Renal cortex interstitium (tissue), 11 donors: ENCODE data around the gene GLI3. TPM values are rescaled to one million over a fixed set of nuclear protein-coding genes. Genes with fewer than 3 reads are reported as not detected.

Experiments
- DNase-seq, 11 donors: peaks; one replicate each; pipeline ENCODE4 v3.0.0-alpha.2; 2013; ENCODE audit warnings: low read depth in 9 of 11, low spot score in 4 of 11; ENCODE audit errors: extremely low read depth in 1 of 11
- polyA plus RNA-seq, 3 donors: library from polyadenylated mRNA; unstranded; fragments of 120-200 nt; gene quantifications; one replicate each; pipeline ENCODE4 v1.2.1, GENCODE V29; 2013; ENCODE audit not compliant: insufficient read length in 3 of 3

The GLI3 gene
- polyA plus RNA-seq, 3 donors: 15.1 to 17.7 (median 16.2) TPM

DNA sequence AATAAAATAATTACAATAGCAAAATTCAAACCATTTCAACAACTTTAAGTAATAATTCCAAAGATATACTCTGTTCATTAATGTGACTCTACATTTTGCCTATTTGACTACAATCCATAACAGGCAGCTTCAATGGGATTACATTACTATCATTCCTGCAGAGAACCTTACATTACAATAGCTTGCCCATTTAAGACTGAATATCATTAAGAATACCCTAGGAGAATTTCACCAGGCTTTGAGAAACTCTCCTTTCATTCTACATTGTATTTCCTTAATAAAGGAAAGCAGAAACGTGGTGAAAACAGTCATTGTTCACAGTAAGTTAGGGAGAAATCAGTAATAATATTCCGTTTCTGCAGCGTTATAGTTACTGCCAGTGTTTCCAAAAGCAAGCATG lies 209.5 kb downstream of the GLI3 start:
- DNase-seq: no peak

GRCh38 chr7:42026622-42027197 lies 210.3 kb downstream of the GLI3 start:
- DNase-seq: no peak

DNA sequence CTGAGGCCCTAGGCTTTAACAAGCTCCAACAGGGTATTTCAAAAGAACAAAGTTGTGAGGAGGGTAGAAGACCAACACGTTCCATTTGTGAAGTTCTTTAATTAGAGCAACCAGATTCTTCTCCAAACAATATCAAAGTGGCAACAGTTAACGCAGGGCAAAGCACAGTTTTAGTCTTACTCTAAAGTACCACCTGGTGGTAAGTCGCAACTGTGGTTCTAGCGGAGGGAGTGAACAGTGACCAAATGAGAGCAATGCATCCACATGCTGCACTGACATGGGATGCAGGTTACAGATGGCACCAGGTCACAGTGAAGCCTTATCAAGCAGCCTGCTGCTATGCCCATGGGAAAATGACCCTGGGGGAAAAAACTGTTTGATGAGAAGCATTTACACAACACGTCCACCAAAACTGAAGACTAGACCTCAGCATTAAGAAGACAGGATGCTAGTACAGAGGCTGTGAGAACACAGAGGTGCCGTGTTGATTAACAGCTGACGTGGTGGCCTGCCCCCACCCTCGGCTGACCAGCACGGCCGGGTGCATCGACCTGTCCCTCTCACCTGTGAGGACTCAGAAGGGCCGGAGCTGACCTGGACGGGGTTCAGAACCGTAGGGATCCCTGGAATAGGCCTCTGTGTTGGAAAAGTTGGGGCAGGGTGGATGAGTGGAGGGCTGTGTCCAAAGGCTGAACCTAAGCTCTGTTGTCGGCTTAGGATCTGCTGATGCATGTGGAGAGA lies 211.2 kb downstream of the GLI3 start:
- DNase-seq: no peak

- DNase-seq: no peak
Observed at GRCh38 chr7:42024537-42024936, 212.5 kb downstream of the GLI3 start.

DNA sequence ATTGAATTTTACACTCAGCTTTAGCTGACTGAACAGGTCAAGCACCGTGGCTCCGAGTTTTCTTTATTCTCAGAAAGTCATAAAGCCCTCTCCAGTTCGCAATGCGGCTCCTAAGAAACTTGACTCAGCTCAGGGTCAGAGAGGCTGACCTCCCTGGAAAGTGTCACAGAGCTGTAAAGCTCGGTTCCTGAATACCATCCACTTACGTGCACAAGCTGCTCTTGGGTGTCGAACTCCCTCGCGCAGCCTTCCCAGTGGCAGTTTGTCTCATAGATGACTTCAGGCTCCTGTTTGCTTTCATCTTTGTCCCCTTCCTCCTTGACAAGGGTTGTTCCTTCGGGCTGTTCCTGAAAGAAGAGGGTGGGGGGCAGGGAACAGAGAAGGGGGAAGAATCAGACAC lies 213.7 kb downstream of the GLI3 start:
- peak in 4 of 11 donors; percentile 27 to 44 (median 36) for DNase-seq

GRCh38 chr7:42022791-42023190 lies 214.2 kb downstream of the GLI3 start:
- DNase-seq: no peak

- no peak for DNase-seq
Observed at GRCh38 chr7:42022056-42022455, 215.0 kb downstream of the GLI3 start.

GRCh38 chr7:42021631-42022030 lies 215.4 kb downstream of the GLI3 start:
- DNase-seq: no peak

DNA sequence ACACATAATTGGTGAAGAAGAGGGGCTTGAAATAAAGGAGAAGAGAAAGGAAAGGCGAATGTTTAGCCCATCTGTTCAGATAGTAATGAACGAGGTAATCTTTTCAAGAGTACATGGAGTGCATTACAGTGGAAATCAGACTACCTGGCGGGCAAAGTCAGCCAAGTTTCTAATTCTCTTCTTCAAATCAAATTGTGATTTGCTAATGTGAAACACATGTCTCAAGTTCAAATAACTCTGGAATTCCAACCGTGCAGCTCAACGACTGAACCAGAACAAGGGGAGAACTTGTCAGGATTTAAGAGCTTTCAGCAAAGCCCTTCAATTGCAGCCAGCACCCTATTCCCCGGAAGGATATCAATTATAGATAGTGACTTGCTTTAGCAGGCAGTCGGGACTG lies 216.9 kb downstream of the GLI3 start:
- DNase-seq: peak in 2 of 11 donors; percentile 35 to 43

DNA sequence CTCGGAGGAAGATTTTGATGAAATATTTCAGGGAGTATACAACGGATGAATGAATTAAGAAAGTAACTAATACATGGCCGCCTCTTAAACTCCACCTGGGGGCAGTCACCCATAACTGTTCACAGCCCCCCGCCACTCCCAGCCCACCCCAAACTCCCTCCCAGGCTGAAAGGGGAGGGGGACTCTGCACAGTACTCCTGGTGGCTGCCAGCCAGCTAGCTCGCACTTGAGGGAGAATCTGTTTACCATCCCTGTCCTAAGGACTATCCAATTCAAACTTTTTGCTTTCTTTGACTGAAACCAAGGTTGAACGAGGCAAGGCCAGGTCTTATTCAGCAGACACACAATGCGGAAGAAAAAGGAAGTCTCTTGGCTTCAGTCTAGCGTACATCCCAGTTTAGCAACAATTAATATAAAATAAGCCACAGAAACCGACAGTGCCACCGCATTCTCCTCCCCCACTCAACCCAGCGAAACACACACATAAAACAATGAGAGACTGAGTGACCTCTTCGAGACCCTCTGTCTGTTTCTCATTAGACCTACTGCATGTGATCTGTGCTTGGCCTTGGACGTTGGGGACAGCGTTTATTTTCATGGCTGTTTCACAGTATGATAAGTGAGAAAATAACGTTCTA lies 219.5 kb downstream of the GLI3 start:
- no peak for DNase-seq

DNA sequence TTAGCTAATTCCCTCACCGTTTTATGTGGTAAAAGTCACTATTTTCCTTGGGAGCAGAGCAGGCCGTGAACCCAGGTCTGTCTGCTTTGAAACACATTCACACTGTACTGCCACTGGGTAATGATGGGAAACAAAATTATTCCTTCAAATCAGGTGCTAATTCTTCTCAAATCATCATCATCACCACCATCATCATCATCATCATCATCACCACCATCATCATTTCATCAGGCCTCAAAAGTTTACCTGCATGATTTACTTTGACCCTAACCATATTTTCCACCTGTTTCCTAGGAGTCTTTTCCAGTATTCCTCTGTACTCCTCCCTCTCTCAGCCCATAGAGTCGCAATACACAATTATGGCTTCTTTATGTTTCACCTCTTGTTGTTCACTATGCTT lies 220.5 kb downstream of the GLI3 start:
- DNase-seq: no peak

GRCh38 chr7:42014625-42015618 lies 222.1 kb downstream of the GLI3 start:
- no peak for DNase-seq

- no peak for DNase-seq
Observed at GRCh38 chr7:42012786-42013360, 224.1 kb downstream of the GLI3 start.

GRCh38 chr7:42012313-42012712 lies 224.7 kb downstream of the GLI3 start:
- DNase-seq: no peak

DNA sequence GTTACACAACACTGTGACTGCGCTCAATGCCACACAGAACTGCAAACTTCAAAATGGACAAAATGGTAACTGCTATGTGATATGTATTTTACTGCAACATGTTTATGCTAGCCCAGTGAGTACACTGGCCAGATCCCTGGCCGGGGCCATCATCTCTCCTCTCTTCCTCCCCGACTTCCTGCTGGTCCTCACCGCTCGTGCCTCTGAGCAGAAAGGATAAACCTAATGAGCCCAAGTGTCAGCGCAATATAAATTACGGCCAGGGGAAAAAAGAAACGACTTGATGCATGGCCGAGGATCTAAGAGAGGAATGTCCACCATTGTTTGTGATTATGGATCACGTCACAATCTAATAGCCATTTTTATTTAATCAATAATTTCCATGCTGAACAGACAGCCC lies 225.2 kb downstream of the GLI3 start:
- DNase-seq: no peak

DNA sequence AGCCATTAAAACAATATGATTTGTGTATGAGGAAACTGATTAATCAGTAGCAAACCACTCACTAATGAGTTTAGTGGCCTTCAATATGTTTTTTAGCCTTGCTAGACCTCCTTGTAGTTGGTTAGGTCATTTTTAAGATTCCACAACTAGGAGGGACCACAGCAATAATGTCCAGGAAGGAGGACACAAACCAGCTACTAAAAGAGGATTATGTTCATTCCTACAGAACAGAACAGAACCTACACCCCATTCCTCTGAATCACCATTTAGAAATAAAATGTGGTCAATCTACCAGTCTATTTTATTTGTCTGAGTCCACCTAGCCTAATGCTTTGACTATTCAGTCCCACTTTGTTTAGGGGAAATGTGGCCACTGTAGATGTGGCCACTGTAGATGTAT lies 226.3 kb downstream of the GLI3 start:
- no peak for DNase-seq

DNA sequence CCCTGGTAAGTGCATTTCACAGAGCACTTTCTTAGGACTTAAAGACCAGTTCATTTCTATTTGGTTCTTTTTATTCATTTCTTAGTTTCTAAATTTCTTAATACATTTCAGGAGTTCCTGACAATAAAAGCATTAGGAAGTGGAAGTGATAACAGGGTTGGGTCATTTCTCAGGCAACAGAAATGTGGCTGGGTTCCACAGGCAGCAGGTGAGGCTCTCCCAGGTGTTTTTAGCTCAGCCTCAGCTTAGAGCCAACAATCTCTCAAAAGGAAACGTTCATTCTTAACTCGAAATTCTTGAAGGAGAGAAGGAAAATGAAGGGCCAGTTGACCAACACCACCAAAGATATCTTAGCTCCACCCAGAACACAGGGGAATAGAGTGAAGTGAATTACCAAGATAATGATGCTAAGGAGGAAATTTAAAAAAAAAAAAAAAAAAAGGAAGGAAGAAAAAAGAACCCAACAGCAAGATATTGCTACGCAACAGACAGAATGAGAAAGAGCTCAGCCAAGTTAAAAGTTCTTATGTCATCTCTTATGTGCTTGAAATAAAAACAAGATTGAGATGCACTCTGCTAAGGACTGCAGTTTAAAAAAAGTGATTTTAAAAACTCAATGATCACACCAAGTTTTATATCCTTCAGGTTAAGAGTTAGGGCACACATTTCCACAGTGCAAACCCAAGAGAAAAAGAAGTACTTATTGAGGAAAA lies 230.1 kb downstream of the GLI3 start:
- no peak for DNase-seq

GRCh38 chr7:42002654-42003053 lies 234.4 kb downstream of the GLI3 start:
- DNase-seq: no peak
